GM21786 (cell line): ENCODE results near the gene ARHGEF39.
A peak's percentile ranks its signal among the peaks of the same experiment; 100 is the strongest.

ENCODE experiments used
- ATAC-seq: cut with Tn5 transposase; IDR thresholded peaks from one replicate; pipeline ENCODE4 v1.9.1; 2021; ENCODE audit not compliant: unreplicated experiment

The ARHGEF39 gene

DNA sequence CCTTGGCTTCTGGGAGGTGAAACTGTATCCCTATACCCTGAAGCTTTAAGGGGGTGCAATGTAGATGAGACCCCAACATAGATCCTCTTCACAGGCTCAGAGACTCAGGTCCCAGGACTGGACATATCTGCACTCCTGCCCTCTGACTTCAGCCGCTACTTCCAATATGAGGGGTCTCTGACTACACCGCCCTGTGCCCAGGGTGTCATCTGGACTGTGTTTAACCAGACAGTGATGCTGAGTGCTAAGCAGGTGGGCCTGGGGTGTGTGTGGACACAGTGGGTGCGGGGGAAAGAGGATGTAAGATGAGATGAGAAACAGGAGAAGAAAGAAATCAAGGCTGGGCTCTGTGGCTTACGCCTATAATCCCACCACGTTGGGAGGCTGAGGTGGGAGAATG, 14.1 kb upstream of the ARHGEF39 start:
- ATAC-seq: no peak

GRCh38 chr9:35675732-35676392, 10.9 kb upstream of the ARHGEF39 start:
- ATAC-seq: no peak

DNA sequence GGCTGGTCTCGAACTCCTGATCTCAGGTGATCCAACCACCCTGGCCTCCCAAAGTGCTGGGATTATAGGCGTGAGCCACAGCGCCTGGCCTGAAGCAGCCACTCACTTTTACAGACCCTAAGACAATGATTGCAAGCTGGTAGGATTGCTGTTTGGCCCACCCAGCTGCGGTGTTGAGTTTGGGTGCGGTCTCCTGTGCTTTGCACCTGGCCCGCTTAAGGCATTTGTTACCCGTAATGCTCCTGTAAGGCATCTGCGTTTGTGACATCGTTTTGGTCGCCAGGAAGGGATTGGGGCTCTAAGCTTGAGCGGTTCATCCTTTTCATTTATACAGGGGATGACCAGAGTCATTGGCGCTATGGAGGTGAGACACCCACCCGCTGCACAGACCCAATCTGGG, 10.2 kb upstream of the ARHGEF39 start:
- no peak for ATAC-seq

GRCh38 chr9:35674025-35674361, 9.0 kb upstream of the ARHGEF39 start:
- ATAC-seq: no peak

GRCh38 chr9:35673132-35674024, 8.4 kb upstream of the ARHGEF39 start, which contains the start of gene CA9:
TSS of gene CA9 (plus strand) at chr9:35673928. CDS start at chr9:35673960, 32 bp downstream.
- ATAC-seq: no peak

DNA sequence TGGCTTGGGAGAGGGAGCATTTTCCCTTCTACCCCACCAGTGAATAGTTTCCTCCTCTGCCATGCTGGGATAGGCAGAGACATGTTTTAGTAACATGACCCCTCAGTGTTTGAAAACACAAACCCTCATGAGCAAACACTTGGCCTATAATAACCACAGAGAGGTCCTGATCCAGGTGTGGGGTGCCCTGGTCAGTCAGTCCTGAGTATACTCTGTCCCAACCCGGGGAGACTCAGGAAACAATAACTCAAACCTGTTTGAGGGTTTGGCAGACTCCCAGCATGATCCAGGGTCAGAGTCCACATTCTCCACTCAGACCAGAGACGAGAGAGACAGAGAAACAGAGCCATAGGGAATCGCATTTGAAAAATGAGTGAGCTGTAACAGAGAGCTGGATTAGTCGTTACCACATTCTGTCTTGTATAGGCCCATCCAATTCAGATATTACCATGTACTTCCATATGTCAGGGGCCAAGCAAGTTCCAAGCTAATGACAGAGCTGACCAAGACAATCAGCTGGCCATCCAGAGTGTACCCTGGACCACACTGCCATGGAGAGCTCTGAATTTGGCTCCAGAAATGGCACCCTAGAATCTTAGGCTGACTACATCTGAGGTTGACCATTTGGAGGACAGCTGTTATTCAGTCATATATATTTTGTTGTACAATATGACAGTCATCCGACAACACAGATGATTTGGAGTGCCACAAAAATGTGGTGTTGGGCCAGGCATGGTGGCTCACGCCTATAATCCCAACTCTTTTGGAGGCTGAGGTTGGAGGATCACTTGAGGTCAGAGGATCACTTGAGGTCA, 4.5 kb upstream of the ARHGEF39 start:
- no peak for ATAC-seq

DNA sequence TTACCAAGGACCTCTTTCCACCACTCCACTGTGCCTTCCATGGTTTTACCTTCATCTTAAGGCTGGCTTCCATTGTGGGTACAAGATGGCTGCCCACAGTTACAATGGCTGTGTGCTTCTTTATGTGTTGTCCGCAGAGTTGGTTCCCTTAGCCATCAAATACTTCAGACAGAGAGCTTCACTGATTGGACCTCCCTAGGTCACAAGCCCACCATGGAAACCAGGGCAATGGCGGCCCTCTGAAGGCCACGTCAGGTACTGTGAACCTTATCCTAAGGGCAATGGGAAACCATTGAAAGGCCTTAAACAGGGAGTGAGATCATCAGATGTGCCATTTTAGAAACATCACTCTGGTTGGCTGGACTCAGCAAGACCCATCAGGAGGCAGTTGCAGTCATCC, 2.9 kb upstream of the ARHGEF39 start:
- no peak for ATAC-seq

DNA sequence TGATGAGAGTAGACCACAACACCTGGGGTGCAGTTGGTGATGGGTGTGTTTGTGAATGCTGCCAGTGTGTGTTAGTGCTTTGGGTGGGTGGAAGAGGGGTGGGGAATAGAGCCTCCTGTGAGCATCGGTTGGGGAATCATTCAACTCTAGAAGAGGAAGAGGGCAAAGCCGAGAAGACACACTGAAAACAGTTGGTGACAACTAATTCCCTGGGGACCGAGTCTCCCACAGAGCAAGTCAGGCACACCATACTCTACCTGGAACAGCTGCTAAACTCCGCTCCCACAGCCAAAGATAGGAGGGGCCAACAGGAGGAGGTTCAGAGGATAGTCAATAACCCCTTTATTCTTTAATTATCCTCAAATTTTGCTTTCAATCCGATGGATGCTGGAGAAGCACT, 1.6 kb upstream of the ARHGEF39 start:
- no peak for ATAC-seq

DNA sequence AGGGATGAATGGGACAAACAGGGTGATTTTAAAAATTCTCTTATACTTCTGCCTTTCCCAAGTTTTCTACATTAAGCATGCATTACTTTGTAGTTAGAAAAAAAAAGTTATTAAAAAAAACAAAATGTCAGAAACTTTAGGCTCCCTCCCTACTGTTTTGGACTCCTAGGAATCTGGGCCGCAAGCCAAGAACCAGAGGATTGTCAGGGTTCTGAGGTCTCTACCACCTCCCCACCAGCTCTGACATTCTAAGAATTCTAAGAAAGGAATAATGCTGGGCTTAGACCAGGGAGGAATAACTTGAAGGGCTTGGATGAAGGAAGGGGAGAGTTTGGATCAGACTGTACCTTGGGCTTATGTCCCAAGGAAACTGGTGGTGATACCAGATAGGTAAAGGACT, 1.1 kb upstream of the ARHGEF39 start:
- no peak for ATAC-seq

GRCh38 chr9:35665471-35665818, 450 bp upstream of the ARHGEF39 start:
- ATAC-seq: no peak

DNA sequence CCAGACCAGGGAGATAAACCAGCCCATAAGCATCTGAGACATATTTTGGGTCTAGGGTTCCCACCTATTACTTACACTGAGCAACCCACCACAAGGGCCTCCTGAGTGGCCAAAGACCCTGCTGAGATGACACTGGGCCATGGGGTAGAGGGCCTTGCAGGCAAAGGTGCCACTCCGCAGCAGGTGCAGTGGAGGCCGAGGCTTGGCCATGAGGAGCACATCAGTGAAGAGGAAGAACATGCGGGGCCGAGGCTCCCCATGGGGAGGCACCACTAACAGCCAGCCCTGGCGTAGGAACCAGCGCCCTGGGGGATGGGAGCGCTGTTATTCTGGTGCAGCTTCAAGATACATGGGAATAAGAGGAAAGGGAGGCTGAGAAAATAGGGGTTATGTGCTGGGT, 2.6 kb downstream of the ARHGEF39 start:
- no peak for ATAC-seq

- ATAC-seq: no peak
These were observed 3.1 kb downstream of the ARHGEF39 start for GRCh38 chr9:35661756-35662350.

- ATAC-seq: no peak
These were observed 4.0 kb downstream of the ARHGEF39 start for GRCh38 chr9:35660966-35661415.

- no peak for ATAC-seq
These were observed 5.7 kb downstream of the ARHGEF39 start for GRCh38 chr9:35659340-35659739.

DNA sequence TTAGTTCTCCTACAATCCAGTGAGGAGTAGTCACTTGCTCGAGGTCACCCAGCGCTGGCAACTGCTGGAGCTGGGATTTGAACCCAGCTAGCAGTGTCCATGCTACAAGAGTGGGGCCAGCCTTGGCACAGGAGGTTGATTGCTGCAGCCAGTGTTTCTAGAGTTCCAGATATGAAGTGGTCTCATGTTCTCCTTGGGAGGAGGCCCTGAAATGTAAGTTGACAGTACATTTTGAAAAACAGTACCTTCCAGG, 6.1 kb downstream of the ARHGEF39 start:
- ATAC-seq: no peak

GRCh38 chr9:35658137-35658967, 6.6 kb downstream of the ARHGEF39 start, which contains the start of gene CCDC107:
TSS of gene CCDC107 (plus strand) at chr9:35658292. CDS start at chr9:35658380, 88 bp downstream.
- ATAC-seq: peak; percentile 65

- peak; percentile 86 for ATAC-seq
These were observed 7.4 kb downstream of the ARHGEF39 start, which contains the start of gene RMRP for GRCh38 chr9:35657546-35658136. TSS of gene RMRP (minus strand) at chr9:35658019.

DNA sequence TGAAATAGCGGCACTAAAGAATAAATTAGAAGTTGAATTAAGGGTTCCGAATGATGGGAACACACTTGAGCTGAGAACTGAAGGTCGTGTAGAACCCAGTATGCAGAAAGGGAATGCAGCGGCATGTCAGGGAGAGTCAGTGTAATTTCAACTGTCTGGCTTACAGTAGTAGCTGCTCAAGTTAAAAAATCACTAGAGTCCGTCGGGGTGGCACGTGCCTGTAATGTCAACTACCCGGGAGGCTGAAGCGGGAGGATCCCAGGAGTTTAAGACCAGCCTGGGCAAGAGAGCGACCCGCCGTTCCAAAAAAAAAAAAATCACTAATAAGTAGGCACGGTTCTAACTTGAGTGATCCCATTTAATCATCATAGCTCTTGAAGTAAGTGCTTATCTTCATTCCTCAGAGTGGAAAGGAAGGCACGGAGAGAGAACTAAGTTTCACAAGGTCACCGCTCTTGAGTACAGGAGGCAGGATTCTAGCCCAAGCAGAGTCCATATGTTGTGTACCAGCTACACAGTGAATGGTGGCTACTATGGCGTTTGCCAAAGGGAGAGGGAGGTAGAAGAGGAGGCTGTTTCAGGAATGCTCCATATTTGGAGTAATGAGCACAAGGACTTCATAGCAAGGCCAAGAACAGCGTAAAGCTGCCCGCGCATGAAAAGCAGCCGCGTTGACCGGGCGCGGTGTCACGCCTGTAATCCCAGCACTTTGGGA, 8.0 kb downstream of the ARHGEF39 start:
- ATAC-seq: no peak

GRCh38 chr9:35656348-35656747, 8.6 kb downstream of the ARHGEF39 start:
- no peak for ATAC-seq
